A673 (cell line): ENCODE results near the gene IYD. TPM values are rescaled to one million over a fixed set of nuclear protein-coding genes. Genes with fewer than 3 reads are reported as not detected.

Experiments
- BruUV-seq: library from RNA; stranded (reverse); fragments of 400-500 nt; replicated peaks from 2 replicates; lab custom pipeline; 2021; lab: Mats Ljungman, UMichigan
- CTCF ChIA-PET: fragments of 300-600 bp; sonication (Branson Sonifier 250); formaldehyde crosslinking; loops from one replicate; lab custom pipeline; 2022; ENCODE audit warnings: antibody characterized with exemption; lab: Charles Lee
- POLR2A ChIA-PET: fragments of 300-600 bp; sonication (Branson Sonifier 250); formaldehyde crosslinking; loops from one replicate; lab custom pipeline; 2022; ENCODE audit warnings: antibody characterized with exemption; ENCODE audit not compliant: low non-redundant PET; lab: Charles Lee
- DNase-seq: peaks from one replicate; pipeline ENCODE4 v3.0.0-alpha.2; 2015; ENCODE audit warnings: low spot score
- H3K27ac ChIP-seq: fragments of 200-600 bp; sonication (generic); 2 replicates; pipeline ENCODE4 v1.5.1; 2016; ENCODE audit warnings: mixed run types, low read depth, mild to moderate bottlenecking, mixed read lengths, antibody characterized with exemption, low read length; ENCODE audit not compliant: poor library complexity, severe bottlenecking
- H3K27me3 ChIP-seq: fragments of 200-600 bp; sonication (generic); replicated peaks from 2 replicates; pipeline ENCODE4 v1.6.1; 2017; ENCODE audit warnings: mixed run types, low read depth, mild to moderate bottlenecking, mixed read lengths, antibody characterized with exemption, low read length; ENCODE audit not compliant: insufficient read depth, poor library complexity
- H3K36me3 ChIP-seq: fragments of 200-600 bp; sonication (generic); 2 replicates; pipeline ENCODE4 v1.6.1; 2016; ENCODE audit warnings: mixed run types, mild to moderate bottlenecking, mixed read lengths, antibody characterized with exemption, low read length; ENCODE audit not compliant: insufficient read depth, poor library complexity, severe bottlenecking
- H3K4me1 ChIP-seq: fragments of 200-600 bp; sonication (generic); 2 replicates; pipeline ENCODE4 v1.6.1; 2017; ENCODE audit warnings: mixed run types, mild to moderate bottlenecking, mixed read lengths, antibody characterized with exemption, low read length; ENCODE audit not compliant: insufficient read depth, poor library complexity, severe bottlenecking
- H3K4me3 ChIP-seq: fragments of 200-600 bp; sonication (generic); 2 replicates; pipeline ENCODE4 v1.5.1; 2016; ENCODE audit warnings: low read depth, mixed run types, mild to moderate bottlenecking, mixed read lengths, low read length; ENCODE audit not compliant: poor library complexity, severe bottlenecking
- H3K9me3 ChIP-seq: fragments of 200-600 bp; sonication (generic); 2 replicates; pipeline ENCODE4 v1.6.1; 2016; ENCODE audit warnings: mixed run types, low read depth, mild to moderate bottlenecking, mixed read lengths, antibody characterized with exemption, low read length; ENCODE audit not compliant: poor library complexity, severe bottlenecking
- EZH2 ChIP-seq: fragments of 200-600 bp; sonication (generic); IDR thresholded peaks from 2 replicates; pipeline ENCODE4 v1.6.1; 2017; ENCODE audit warnings: borderline replicate concordance, low read depth, mild to moderate bottlenecking, mixed read lengths, antibody characterized with exemption, low read length; ENCODE audit not compliant: poor library complexity, severe bottlenecking
- intact Hi-C: fragments of 100-400 bp; cut with micrococcal nuclease; formaldehyde crosslinking; loops from one replicate; pipeline ENCODE4 v1.10.0; 2022; ENCODE audit not compliant: unreplicated experiment
- total RNA-seq: library from RNA; stranded (reverse); gene quantifications from 2 replicates; pipeline ENCODE4 v1.2.3, GENCODE V29; 2021
- TF ChIP-seq, protein P1 (sequence below): fragments of 300-800, 200-600 bp; sonication (generic); conservative IDR thresholded peaks from 2 replicates; pipeline ENCODE4 v1.5.1; 2017; ENCODE audit warnings: low read depth, mild to moderate bottlenecking, antibody characterized with exemption, low read length, moderate library complexity, mixed read lengths

Gene IYD
- total RNA-seq, 1 experiment from 2014 or later = not detected

DNA sequence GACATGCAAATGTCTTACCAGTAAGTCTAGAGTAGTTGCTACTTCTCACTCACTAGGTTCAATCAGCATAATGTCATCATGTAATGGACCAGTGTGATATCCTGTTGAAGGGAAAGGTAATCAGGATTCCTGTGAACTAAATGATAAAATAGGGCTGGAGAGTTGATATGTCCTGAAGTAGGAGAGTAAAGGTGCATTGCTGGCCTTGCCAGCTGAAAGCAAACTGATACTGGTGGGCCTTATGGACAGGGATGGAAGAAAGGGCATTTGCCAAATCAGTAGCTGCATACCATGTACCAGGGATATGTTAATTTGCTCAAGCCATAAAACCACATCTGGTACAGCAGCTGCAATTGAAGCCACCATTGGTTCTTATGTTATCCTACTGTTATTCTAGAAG lies 37.5 kb upstream of the IYD start:
- no peak for DNase-seq
- intact Hi-C loops = loop anchor here (10.0 kb wide), 1 partner anchor 397 kb away; no protein-coding TSS in a partner anchor
- H3K9me3 ChIP-seq = no peaks in the 10 kb centered on the region
- TF ChIP-seq EZH2 = no peak
- TF ChIP-seq, protein P1, sequence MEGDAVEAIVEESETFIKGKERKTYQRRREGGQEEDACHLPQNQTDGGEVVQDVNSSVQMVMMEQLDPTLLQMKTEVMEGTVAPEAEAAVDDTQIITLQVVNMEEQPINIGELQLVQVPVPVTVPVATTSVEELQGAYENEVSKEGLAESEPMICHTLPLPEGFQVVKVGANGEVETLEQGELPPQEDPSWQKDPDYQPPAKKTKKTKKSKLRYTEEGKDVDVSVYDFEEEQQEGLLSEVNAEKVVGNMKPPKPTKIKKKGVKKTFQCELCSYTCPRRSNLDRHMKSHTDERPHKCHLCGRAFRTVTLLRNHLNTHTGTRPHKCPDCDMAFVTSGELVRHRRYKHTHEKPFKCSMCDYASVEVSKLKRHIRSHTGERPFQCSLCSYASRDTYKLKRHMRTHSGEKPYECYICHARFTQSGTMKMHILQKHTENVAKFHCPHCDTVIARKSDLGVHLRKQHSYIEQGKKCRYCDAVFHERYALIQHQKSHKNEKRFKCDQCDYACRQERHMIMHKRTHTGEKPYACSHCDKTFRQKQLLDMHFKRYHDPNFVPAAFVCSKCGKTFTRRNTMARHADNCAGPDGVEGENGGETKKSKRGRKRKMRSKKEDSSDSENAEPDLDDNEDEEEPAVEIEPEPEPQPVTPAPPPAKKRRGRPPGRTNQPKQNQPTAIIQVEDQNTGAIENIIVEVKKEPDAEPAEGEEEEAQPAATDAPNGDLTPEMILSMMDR = no peak
- ChIA-PET CTCF (no interaction called here), POLR2A (no interaction called here)
- no peak overlapping the region for H3K4me3 ChIP-seq
- no peak overlapping the region for H3K27ac ChIP-seq
- no peaks in the 10 kb centered on the region for H3K36me3 ChIP-seq
- BruUV-seq = no TSS peak
- no peaks in the 10 kb centered on the region for H3K4me1 ChIP-seq
- no peaks in the 10 kb centered on the region for H3K27me3 ChIP-seq

- ChIA-PET CTCF (no interaction called here), POLR2A (no interaction called here)
- BruUV-seq = no TSS peak
- no peak for DNase-seq
- Histone ChIP-seq H3K4me3 (no peak overlapping the region), H3K27ac (no peak overlapping the region), H3K36me3 (no peaks in the 10 kb centered on the region), H3K27me3 (no peaks in the 10 kb centered on the region), H3K9me3 (no peaks in the 10 kb centered on the region), H3K4me1 (no peaks in the 10 kb centered on the region)
- TF ChIP-seq EZH2 = no peak
- TF ChIP-seq, protein P1 = no peak
- intact Hi-C loops = loop anchor here (10.0 kb wide), 1 partner anchor 398 kb away; no protein-coding TSS in a partner anchor
These were observed 35.8 kb upstream of the IYD start for GRCh38 chr6:150332939-150333584.

GRCh38 chr6:150333585-150333941 lies 35.2 kb upstream of the IYD start:
- ChIA-PET CTCF (no interaction called here), POLR2A (no interaction called here)
- no peaks in the 10 kb centered on the region for H3K27me3 ChIP-seq
- BruUV-seq = no TSS peak
- H3K27ac ChIP-seq = no peak overlapping the region
- no peak overlapping the region for H3K4me3 ChIP-seq
- no peaks in the 10 kb centered on the region for H3K4me1 ChIP-seq
- H3K36me3 ChIP-seq = no peaks in the 10 kb centered on the region
- TF ChIP-seq EZH2 = no peak
- TF ChIP-seq, protein P1 = no peak
- no peaks in the 10 kb centered on the region for H3K9me3 ChIP-seq
- no peak for DNase-seq
- intact Hi-C loops = loop anchor here (10.0 kb wide), 1 partner anchor 399 kb away; no protein-coding TSS in a partner anchor
